ENCODE results near the gene SNX7. TPM values are rescaled to one million over a fixed set of nuclear protein-coding genes. Genes with fewer than 3 reads are reported as not detected.
A peak's percentile ranks its signal among the peaks of the same experiment; 100 is the strongest.

Gene SNX7
- 75.5 and 81.5 TPM in 2 replicates for total RNA-seq (2014; rRNA removed; shearing (Covaris generic))

DNA sequence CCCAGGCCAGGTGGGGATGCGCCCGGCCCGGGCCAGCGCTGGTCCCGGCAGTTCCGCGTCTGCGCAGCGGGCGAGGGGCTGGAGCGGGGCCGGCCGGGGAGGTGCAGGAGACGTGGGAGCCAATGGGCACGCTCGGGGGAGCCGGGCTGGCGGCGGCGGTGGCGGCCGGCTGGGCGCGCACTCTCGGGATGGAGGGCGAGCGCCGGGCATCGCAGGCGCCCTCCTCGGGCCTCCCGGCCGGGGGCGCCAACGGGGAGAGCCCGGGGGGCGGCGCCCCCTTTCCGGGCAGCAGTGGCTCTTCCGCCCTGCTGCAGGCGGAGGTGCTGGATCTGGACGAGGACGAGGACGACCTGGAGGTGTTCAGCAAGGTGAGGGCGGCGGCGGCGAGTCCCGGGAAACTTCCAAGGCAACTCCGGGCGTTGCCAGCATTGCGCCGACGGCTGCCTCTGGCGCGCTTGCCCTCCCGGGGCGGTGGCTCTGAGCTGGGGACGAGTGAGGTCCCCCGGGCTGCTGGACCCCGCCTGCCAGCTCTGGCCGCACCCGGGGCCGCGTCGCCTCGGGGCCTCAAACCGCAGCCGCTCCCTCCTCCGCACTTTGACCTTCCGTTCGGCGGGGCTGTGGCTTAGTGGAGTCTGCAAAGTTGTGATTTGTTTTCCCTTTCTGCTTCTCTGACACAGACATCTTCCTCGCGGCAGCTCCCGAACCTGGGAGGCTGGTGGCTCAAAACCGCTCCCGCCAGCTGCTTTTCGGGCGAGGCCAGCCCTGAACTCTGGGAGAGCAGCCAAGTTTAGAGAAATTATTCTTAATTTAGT is at the start of gene SNX7:
Gene SNX7, plus strand, starts transcription at position 178 of the 812 bp plus-strand sequence. Its CDS starts 11 bp downstream, at position 189.
- DNase-seq (ENCODE audit: low read depth), result peak; percentile 94

GRCh38 chr1:98637316-98637715 is 24.2 kb upstream of the SNX7 start:
- DNase-seq (ENCODE audit: low read depth), result no peak

DNA sequence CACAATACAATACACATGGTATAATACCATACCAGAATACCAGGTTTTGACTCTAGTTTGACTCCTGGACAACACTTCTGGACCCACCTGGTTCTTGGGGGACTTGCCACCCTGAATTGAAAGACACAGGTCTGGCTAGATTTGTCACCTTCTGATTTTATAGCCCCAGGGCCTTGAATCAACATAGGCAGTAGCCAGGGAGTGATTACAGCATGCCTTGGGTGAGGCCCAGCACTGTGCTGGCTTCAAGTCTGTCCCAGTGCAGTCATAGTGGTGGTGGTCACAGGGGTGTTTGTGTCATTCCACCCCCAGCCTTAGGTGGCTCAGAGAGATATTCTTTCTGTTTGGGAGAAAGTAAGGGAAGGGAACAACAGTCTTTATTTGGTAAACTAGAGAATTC is 23.3 kb upstream of the SNX7 start:
- no peak for DNase-seq (ENCODE audit: low read depth)

DNA sequence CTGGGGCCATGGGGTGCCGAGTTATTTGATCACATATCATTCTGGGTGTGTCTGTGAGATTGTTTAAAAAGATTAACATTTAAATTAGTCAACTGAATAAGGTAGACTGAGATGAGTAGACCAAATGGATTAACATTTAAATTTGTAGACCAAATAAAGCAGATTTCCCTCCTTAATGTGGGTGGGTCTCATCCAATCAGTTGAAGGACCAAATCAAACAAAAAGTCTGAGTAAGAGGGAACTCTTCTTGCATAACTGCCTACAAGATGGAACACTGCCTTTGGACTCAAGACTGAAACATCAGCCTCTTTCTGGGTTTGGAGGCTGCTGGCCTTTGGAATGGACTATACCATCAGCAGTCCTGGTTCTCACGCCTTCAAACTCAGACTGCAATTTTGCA is 17.0 kb upstream of the SNX7 start:
- no peak for DNase-seq (ENCODE audit: low read depth)

DNA sequence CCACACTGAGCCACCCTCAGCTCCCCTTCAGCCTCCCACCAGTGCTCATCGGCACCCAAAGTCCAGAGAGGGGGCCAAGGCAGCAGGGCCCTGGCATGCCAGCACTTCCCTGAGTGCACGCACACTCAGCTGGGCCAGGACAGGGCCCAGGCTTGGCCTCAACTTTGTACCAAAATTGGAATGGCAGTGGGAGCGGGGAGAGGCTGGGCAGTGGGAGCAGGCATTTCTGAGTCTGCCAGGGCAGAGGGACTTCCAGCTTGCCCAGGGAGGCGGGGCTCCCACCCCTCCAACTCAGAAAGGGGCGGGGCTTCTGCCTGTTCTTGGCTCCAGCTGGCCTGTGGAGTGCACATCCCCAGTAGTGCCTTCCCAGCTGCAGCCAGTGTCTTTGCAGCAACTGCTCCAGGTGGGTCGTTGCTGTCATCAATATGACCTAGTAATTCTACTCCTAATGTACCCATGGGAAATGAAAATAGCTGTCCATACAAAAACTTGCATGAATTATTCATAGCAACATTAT is 10.3 kb upstream of the SNX7 start:
- DNase-seq (ENCODE audit: low read depth), result no peak

- DNase-seq (ENCODE audit: low read depth), result no peak
Observed at GRCh38 chr1:98653123-98653522, 8.4 kb upstream of the SNX7 start.

DNA sequence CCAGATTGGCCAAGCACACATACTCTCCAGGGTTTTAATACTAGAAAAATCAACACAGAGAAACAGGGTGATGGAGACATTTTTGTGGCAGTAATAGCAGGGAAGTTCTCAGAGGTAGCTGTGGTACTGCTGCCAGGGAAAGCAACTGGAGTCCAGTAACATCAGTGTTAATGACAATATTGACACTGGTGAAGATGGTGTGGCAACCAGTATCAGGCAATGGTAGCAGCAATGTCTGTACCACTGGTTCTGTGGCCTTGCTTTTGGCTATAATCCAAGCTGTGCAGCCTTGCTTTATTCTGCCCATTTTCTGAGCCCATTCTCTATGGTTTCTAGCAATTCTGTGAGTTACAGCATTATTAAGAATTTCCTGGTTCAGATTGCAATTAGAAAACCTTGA is 1.6 kb upstream of the SNX7 start:
- no peak for DNase-seq (ENCODE audit: low read depth)

DNA sequence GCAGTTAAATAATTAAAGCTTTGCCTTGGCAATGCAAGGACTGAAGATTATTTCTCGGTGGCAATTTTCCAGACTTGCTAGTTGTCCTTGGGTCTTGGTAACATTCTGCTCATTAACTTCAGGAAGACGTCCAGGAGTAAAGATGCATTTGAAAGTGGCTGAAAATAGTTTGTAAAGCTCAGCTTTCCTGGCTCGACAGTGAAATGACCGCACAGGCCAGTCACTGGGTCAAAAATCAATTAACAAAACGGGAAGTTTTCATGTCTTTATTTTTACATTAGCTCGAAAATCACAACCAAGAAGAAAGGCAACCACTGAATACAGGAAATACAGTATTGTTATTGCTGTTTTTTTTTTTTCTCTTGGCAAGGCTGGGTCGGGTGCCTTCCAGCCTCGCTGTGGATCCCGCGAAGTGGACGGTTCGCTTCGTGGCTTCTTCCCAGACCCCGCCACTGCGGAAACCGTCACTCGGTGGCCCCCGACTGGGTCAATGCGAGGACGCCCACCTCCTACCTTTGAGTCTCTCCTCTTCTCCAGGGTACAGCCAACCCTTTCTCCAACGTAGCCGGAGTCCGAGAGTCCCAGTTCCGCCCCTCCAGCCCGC is 479 bp upstream of the SNX7 start:
- no peak for DNase-seq (ENCODE audit: low read depth)

- no peak for DNase-seq (ENCODE audit: low read depth)
Observed at GRCh38 chr1:98662356-98662670, 792 bp downstream of the SNX7 start.

GRCh38 chr1:98668733-98669132 is 7.2 kb downstream of the SNX7 start:
- DNase-seq (ENCODE audit: low read depth), result no peak

GRCh38 chr1:98669355-98670296 is 8.1 kb downstream of the SNX7 start:
- no peak for DNase-seq (ENCODE audit: low read depth)

GRCh38 chr1:98672189-98672588 is 10.7 kb downstream of the SNX7 start:
- no peak for DNase-seq (ENCODE audit: low read depth)

- DNase-seq (ENCODE audit: low read depth), result no peak
Observed at GRCh38 chr1:98674075-98674781, 12.7 kb downstream of the SNX7 start.

- DNase-seq (ENCODE audit: low read depth), result no peak
Observed at GRCh38 chr1:98675282-98675681, 13.8 kb downstream of the SNX7 start.

GRCh38 chr1:98677288-98677687 is 15.8 kb downstream of the SNX7 start:
- DNase-seq (ENCODE audit: low read depth), result peak; percentile 80

DNA sequence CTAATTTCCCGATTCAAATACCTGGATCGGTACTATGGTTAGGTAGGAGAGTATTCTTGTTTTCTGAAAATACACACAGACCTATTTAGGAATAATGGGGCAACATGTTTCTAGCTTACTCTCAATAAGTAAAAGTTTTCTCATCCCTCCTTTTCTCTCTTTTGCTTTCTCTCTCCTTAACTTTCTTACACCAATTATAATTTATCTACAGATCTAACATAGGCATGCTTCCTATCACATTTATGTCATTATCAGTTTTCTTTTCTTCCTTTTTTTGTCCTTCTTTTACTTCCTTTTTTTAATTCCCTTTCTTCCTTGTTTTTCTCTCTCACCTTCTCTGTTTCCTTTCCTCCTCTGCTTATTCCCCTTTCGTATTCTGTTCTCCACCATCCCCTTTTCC is 20.3 kb downstream of the SNX7 start:
- DNase-seq (ENCODE audit: low read depth), result no peak

DNA sequence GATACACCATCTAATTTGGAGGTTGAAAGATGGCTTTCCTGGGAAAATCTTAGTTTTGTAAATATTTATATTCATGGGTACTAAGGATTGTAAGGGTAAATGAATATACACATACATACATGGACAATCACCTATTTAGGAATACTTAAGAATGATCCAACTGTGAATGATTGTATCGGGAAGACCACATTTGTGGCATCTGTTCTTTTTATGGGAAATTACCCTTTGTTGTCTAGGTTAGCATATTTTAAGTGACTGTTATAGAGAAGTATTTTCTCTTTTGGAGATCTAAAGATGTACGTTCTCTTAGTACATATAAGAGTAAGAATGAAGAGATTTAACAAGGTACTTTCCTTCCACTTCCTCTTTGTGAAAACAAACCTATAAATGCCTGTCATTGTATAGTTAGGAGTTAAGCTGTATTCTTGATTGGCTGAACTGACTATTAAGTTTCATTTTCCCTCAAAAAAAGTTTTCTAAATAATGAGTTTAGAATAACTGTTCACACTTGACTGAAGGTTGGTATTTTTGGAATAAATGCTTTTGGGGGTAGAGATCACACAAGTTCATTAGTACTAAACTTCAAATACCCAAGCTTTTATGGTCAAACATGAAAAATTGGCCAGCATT is 26.7 kb downstream of the SNX7 start:
- DNase-seq (ENCODE audit: low read depth), result no peak

- DNase-seq (ENCODE audit: low read depth), result no peak
Observed at GRCh38 chr1:98690576-98690975, 29.1 kb downstream of the SNX7 start.

DNA sequence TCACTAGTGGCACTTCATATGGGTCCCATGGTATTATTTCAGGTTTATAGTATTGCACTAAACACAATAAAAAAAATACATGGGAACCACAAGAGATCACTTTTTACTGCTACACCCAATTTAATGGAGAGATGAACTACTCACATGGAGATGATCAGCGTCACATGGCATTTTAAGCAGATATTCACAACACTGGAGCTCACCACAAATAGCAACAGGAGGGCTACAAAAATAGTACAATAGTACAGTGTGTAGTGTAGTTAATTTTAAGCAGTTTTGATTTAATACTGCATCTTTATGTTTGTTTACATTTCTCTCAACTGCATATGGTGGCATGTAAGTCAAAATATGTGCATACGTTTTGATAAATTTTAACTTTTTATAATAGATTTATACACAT is 31.0 kb downstream of the SNX7 start:
- no peak for DNase-seq (ENCODE audit: low read depth)

DNA sequence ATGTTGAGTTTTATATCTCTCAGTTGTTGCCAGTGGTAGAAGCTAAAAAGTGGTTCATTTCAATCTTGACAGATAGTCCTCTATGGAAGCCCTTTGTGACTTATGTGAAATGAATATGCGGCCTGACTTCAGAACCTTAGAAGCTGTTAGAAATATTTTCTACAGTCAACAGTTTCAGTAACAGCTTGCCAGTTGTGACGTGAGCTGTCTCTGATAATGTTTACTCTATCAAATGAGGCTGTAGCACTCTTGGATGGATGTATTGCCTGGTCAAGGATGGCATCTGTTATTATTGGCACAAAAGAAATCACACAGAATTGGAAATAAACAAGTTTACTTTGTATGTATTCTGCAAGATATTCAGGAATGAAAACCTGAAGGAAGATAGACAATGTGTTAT is 31.9 kb downstream of the SNX7 start:
- no peak for DNase-seq (ENCODE audit: low read depth)

GRCh38 chr1:98696077-98696476 is 34.6 kb downstream of the SNX7 start:
- DNase-seq (ENCODE audit: low read depth), result no peak

Data from Daoy (cell line).